RWPE2 (cell line): ENCODE data around the gene WASF2.

Experiments
- ATAC-seq: fragments of 200-7000 bp; cut with Tn5 transposase; 3 replicates; pipeline ENCODE4 v1.9.1; 2021; ENCODE audit warnings: low read depth
- DNase-seq: peaks from one replicate; pipeline ENCODE4 v3.0.0-alpha.2; 2020; ENCODE audit warnings: low spot score
- H3K27ac ChIP-seq: fragments of 450-650 bp; 2 replicates; pipeline ENCODE4 v1.5.1; 2017; ENCODE audit warnings: mild to moderate bottlenecking; ENCODE audit not compliant: poor library complexity, severe bottlenecking
- H3K27me3 ChIP-seq: fragments of 250-450 bp; sonication (Bioruptor Pico); 2 replicates; pipeline ENCODE4 v1.5.1; 2021; ENCODE audit warnings: mild to moderate bottlenecking, moderate library complexity; ENCODE audit not compliant: insufficient read depth, poor library complexity, severe bottlenecking
- H3K36me3 ChIP-seq: fragments of 250-450 bp; sonication (Bioruptor Pico); 2 replicates; pipeline ENCODE4 v1.5.1; 2020; ENCODE audit warnings: low read depth, mild to moderate bottlenecking, moderate library complexity
- H3K4me1 ChIP-seq: fragments of 250-450 bp; sonication (Bioruptor Pico); 2 replicates; pipeline ENCODE4 v1.5.1; 2021; ENCODE audit warnings: mild to moderate bottlenecking, moderate library complexity; ENCODE audit not compliant: insufficient read depth, poor library complexity, severe bottlenecking
- H3K4me3 ChIP-seq: fragments of 250-450 bp; sonication (Bioruptor Pico); 2 replicates; pipeline ENCODE4 v1.5.1; 2021; ENCODE audit warnings: mild to moderate bottlenecking, moderate library complexity; ENCODE audit not compliant: severe bottlenecking
- H3K9me3 ChIP-seq: fragments of 250-450 bp; sonication (Bioruptor Pico); 2 replicates; pipeline ENCODE4 v1.5.1; 2021; ENCODE audit warnings: mild to moderate bottlenecking, moderate library complexity; ENCODE audit not compliant: severe bottlenecking
- CTCF ChIP-seq: fragments of 450-650 bp; IDR thresholded peaks from one replicate; pipeline ENCODE4 v1.5.1; 2017; ENCODE audit warnings: mild to moderate bottlenecking, moderate library complexity; ENCODE audit not compliant: poor library complexity, severe bottlenecking

WASF2 gene

GRCh38 chr1:27455139-27455811 lies 34.7 kb downstream of the WASF2 start:
- ATAC-seq (peak; percentile 94), DNase-seq (no peak)
- no peak for TF ChIP-seq CTCF
- H3K9me3 ChIP-seq, result no peaks in the 10 kb centered on the region
- peaks cover 11% of the 10 kb centered on the region; the same call in 1 of the 2 replicates for H3K36me3 ChIP-seq
- peaks cover 4% of the 10 kb centered on the region for H3K4me1 ChIP-seq
- no peak overlapping the region for H3K4me3 ChIP-seq
- H3K27ac ChIP-seq, result peak overlapping the region; percentile 45
- no peaks in the 10 kb centered on the region for H3K27me3 ChIP-seq

GRCh38 chr1:27454610-27455009 lies 35.4 kb downstream of the WASF2 start:
- no peaks in the 10 kb centered on the region for H3K27me3 ChIP-seq
- DNase-seq (no peak), ATAC-seq (no peak)
- TF ChIP-seq CTCF, result no peak
- no peak overlapping the region for H3K4me3 ChIP-seq
- peak overlapping the region; percentile 45 for H3K27ac ChIP-seq
- H3K9me3 ChIP-seq, result no peaks in the 10 kb centered on the region
- H3K36me3 ChIP-seq, result peaks cover 13% of the 10 kb centered on the region
- peaks cover 4% of the 10 kb centered on the region for H3K4me1 ChIP-seq

GRCh38 chr1:27451343-27451742 lies 38.6 kb downstream of the WASF2 start:
- H3K36me3 ChIP-seq, result peaks cover 24% of the 10 kb centered on the region

GRCh38 chr1:27448982-27449381 lies 41.0 kb downstream of the WASF2 start:
- no peaks in the 10 kb centered on the region for H3K4me1 ChIP-seq

More at GRCh38 chr1:27451343-27451742, 38.6 kb downstream of the WASF2 start:
- no peak for ATAC-seq
- no peak for DNase-seq
- Histone ChIP-seq H3K27me3 (no peaks in the 10 kb centered on the region), H3K9me3 (no peaks in the 10 kb centered on the region), H3K4me1 (peaks cover 4% of the 10 kb centered on the region), H3K27ac (no peak overlapping the region), H3K4me3 (no peak overlapping the region)
- no peak for TF ChIP-seq CTCF

More at GRCh38 chr1:27448982-27449381, 41.0 kb downstream of the WASF2 start:
- H3K27me3 ChIP-seq, result no peaks in the 10 kb centered on the region
- no peak overlapping the region for H3K4me3 ChIP-seq
- TF ChIP-seq CTCF, result no peak
- no peak for DNase-seq
- ATAC-seq, result no peak
- no peak overlapping the region for H3K27ac ChIP-seq
- H3K9me3 ChIP-seq, result no peaks in the 10 kb centered on the region
- peaks cover 24% of the 10 kb centered on the region for H3K36me3 ChIP-seq
